Skin of body (tissue), 2 donors: ENCODE measurements around the gene MATR3. TPM values are rescaled to one million over a fixed set of nuclear protein-coding genes. Genes with fewer than 3 reads are reported as not detected.
"Not testable (repeated sequence)": the region's sequence is repeated elsewhere in the genome, so short reads cannot be mapped to it uniquely, and the experiment has no call there.

Experiments
- DNase-seq: peaks from one replicate; lab custom pipeline; 2025; lab: John Stamatoyannopoulos, UW
- total RNA-seq: library from RNA; depleted of rRNA; stranded (reverse); fragments of >200 nt; gene quantifications from one replicate; pipeline ENCODE4 v1.2.3, GENCODE V29; 2014

MATR3 gene, protein sequence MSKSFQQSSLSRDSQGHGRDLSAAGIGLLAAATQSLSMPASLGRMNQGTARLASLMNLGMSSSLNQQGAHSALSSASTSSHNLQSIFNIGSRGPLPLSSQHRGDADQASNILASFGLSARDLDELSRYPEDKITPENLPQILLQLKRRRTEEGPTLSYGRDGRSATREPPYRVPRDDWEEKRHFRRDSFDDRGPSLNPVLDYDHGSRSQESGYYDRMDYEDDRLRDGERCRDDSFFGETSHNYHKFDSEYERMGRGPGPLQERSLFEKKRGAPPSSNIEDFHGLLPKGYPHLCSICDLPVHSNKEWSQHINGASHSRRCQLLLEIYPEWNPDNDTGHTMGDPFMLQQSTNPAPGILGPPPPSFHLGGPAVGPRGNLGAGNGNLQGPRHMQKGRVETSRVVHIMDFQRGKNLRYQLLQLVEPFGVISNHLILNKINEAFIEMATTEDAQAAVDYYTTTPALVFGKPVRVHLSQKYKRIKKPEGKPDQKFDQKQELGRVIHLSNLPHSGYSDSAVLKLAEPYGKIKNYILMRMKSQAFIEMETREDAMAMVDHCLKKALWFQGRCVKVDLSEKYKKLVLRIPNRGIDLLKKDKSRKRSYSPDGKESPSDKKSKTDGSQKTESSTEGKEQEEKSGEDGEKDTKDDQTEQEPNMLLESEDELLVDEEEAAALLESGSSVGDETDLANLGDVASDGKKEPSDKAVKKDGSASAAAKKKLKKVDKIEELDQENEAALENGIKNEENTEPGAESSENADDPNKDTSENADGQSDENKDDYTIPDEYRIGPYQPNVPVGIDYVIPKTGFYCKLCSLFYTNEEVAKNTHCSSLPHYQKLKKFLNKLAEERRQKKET
- total RNA-seq: 271 TPM

DNA sequence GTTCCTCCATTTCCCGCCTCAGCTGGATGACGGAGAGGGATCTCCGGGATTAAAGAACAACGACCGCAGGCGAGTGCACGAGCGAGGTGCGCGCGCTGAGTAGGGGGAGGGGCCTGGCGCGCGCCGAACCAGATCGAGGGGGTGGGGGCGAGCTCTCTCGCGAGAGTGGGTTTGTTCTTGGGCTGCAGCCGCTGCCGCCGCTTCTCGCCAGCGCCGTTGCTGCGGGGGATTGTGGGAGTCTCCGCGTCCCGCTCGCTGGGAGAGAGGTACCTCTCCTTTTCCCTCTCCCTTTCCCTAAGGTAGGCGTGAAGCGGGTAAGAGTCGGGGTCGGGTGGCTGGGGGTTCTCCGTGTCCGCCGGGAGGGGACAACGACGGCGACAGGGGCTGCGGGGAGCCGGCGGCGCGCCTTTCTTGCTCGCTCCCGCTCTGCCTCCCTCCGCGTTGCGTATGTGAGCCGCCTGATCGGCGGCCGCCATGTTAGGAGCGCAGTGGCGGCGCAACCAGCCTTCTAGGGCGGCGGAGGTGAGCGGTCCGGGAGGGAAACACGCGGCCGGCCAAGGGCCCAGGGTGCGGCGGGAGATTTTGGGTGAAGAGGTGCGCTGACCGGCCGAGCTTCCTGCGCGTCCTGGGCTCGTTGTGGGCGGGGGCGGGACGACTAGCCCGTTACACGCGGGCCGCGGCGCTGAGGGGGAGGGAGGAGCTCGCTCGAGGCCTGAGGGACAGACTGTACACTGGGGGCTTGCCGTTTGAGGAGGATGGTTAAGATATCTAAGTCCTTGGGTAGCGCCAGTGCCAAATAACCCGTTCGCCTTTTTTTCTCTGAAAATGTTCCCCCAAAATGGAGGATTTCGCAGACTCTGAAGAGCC lies at the start of gene MATR3:
TSS of gene MATR3 (plus strand) at position 234 of the 867 bp plus-strand sequence. CDS start 13,676 bp downstream, outside the sequence.
- DNase-seq: peak; percentile 96

DNA sequence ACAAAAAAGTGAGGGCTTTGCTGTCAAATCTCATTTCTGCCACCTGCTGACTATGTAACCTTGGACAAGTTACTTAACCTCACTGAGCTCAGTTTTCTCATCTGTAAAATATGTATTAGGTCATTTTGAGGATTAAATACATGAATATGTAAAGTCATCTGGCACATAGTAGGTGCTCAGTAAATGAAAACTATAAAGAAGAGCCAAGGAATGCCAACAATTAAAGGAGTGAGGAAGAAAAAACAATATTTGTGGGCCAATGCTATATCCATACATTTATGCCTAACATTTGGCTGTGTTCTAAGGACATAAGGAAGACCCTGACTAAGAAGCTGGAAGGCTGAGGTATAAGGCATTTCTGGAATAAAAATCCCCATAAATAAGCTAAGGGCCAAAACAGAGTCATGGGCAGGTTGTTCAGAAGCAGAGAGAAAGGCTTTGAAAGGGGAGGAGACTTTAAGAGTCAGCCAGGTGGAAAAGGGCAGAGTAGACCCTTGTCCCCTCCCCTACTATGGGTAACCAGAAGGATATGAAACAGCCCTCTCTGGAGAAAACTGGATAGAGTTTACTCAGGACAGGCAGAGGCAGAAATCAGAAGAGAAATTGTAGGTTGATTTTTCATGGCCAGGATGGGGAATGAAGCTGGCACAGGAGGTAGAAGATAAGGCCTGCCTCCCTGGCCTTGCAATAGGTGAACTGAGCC lies 47.8 kb upstream of the MATR3 start:
- no peak for DNase-seq

DNA sequence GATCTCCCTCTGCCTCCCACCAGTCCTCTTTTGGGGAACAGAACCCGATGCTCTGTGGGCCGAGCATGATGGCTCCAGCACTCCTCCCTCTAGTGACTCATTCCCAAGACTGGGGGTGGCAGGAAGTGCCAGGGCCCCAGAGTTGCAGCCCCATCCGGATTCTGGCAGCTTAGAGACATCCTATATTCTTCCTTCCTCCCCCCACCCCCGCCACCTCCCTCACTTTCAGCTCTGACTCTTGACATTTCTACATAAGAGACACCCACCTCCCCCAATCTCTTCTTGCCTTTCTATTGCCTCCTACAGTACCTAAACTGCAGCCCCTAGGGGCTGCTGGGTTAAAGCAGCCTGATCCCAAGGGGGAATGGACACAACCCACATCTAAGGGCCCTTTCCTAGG lies 47.1 kb upstream of the MATR3 start:
- no peak for DNase-seq

DNA sequence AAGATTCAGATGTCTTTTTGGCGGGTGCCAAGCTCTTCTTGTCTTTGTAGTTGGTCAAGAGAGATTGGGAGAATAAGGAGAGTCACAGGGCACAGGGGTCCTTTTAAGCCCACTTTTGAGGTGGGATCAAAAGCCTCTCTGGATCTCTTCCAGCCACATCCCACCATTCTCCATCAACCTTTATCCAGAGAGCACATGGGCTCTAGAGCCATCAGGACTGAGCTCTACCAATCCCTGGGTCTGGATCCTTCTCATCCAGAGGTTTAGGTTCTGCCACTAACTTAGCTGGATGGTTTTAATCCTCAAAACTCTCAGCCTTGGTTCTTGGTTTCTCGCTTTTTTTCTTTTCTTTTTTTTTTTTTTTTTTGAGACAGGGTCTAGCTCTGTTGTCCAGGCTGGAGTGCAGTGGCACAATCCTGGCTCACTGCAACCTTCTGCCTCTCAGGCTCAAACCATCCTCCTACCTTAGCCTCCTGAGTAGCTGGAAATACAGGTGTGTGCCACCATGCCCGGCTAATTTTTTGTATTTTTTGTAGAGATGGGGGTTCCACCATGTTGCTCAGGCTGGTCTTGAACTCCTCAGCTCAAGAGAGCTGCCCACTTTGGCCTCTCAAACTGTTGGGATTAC lies 44.6 kb upstream of the MATR3 start:
- DNase-seq: no peak

DNA sequence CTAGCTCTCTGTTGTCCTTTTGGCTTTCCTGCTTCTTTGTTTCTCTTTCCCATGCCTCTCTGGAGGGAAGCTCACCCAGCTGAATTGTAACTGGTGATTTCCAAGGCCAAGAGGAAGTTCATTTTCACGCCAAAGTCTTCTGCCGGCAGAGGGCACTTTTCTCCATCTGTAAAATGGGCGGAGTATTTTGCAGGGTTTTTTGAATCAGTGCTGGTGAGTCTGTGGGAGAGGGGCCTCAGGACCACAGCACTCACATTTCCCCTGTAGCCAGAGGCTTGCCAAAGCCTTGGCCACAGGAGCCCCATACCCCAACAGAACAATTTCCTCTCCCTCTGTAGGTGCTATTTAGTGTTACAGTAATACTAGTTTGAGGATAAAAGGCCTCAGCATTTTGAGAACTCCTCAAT lies 42.3 kb upstream of the MATR3 start:
- no peak for DNase-seq

DNA sequence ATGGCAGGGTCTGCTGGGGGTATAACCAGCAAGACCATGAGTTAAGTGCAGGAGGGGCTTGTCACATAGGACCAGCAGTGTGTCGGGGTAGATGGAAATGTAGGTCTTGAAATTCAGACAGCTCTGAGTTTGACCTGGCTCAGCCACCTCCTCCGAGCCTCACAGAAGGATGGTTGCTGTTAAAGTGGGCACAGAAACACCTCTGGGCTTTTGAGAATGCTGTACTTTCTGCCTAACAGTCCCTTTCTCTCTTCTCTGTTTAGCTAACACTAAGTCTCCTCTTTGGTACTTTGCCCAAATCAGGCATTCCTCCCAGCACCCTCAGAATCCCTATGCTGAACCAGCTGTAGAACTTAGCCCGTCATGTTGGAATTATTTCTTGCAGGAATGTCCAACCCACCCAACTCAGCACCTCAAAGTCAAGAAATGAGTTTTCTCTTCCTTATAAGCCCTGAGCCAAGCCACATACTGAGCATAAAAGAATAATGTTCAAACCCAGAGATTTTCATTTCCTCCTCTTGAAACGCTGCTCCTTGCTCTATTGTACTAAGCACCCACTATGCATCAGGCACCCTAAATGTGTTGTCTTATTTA lies 41.7 kb upstream of the MATR3 start:
- DNase-seq: no peak

DNA sequence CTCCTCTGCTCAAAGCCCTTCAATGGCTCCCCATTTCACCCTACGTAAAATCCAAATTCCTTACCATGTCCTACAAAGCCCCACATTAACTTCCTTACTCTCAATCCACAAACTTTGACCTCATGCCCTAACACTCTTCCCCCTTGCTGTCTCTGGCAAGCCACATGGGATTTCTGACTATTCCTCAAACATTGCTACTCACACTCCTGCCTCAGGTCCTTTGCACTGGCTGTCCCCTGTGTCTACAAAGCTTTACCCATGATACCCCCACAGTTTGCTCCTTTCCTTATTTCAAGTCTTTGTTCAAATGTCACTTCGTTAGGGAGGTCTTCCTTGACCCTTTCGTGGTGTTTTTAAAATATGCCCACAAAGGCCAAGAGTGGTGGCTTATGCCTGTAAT lies 40.4 kb upstream of the MATR3 start:
- no peak for DNase-seq

DNA sequence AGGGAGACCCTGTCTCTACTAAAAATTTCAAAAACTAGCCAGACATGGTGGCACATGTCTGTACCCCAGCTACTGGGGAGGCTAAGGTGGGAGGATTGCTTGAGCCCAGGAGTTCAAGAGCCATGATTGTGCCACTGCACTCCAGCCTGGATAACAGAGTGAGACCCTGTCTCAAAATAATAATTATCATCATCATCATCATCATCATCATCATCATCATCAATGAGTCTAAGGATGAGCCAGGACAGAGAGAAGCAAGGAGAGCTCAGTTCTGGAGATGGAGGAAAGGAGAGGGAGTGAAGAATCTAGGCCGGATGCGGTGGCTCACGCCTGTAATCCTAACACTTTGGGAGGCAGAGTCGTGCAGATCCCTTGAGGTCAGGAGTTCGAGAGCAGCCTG lies 36.7 kb upstream of the MATR3 start:
- no peak for DNase-seq

DNA sequence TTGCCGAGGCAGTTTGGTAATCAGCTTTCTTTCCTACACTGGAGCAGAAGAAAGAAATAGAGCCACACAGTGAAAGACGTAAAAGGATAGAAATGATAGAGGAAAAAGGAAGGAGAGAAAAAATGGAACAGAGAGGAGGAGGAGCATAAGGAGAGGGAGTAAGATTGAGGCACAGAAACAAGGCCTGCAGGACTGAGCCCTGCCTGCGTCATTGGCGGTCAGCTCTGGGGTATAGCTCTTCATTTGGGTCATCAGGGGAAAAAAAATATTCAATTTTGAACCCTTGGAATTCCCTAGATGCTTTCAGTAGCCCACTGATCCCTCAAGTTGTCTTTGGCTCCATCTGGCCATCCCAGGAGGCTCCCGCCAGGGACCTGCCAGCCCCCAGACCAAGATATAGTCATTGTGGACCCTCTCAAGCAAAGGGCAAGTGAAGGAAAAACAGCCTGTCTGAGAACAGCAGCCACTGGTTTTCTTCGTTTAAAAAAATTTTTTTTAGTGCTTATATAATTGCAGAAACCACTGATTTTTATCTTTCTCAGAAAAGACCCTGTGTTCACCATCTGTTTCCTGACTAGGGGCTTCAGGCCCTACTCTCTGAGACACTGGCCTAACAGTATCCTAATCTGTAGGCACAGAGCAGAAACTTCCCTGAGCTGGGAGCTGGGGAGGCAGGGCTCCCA lies 31.3 kb upstream of the MATR3 start:
- no peak for DNase-seq

DNA sequence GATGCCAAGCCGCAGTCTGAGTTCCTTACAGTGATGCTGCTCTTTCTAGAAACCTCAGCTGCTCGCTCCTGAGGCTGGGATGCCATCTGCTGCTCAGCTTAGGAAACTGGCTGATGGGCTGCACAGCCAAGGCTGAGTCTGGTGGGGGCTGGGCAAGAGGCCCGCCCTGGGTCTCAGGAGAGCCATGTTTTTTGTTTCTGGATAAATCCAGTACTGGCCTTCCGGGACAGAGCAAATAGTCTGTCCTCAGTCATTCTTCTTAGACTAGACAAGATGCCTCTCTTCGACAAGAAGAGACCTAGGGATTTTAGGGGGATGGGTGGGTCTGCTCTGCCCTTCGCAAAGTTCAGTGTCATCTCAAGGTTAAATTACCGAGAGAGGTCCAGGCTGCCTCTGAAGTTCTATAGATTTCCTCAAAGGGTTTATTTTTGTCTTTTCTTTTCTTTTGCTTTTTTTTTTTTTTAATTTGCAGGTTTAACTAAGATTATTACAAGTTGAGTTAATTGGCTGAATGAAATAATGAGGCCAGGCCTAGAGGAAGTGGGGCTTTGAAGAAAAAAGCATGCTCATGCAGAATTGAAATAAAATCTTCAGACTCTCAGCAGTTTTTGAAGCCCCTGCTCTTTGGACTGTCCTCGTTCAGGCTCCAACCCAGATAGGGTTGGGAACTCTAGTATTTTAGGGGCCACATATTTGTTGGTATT lies 30.6 kb upstream of the MATR3 start:
- DNase-seq: peak; percentile 91

DNA sequence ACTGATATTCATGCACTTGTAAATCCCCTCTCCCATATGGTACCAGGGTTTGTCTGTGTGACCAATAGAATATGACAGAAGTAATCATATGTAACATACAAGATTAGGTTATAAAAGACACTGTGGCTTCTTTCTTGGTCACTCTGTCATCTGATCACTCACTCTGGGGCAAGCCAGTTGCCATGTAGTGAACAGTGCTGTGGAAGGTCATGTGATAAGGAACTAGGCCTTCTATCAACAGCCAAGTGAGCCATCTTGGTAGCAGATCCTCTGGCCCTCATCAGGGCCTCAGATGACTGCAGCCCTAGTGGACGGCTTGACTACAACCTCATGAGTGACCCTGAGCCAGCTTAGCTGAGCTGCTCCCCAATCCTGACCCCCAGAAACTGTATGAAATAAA lies 30.0 kb upstream of the MATR3 start:
- DNase-seq: no peak

DNA sequence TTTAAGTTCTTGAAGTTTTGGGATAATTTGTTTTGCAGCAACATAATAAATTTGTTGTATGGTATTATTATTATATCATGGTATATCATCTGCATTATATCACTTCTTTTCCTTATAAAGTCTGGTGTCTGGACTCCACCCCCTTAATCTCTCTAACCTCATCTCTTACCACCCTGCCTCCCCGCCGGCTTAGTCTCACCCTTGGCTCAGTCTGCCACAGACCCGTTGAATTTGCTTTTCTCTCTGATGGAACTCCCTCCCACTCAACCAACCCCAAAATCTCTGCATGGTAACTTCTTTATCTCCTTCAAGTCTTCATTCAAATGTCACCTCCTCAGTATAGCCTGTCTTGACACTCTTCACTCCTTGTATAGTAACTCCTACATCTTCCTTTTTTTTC lies 29.6 kb upstream of the MATR3 start:
- DNase-seq: no peak

DNA sequence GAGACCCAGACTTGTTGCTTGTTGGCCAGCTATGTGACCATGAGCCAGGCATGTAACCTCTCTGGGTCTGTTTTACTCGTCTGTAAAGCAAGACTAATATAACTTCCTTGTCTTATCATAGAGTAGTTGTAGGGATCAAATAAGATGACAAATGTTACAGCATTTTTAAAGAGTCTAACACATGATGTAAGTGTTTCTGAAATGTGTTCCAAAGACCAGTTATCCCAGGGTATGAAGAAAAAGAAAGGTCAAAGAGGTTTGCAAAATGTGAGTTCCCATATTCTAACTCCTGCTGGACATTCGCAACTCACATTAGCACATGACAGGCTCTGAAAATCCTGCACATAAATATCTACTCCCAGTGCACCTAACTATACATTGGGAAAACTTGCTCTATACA lies 28.5 kb upstream of the MATR3 start:
- DNase-seq: no peak

DNA sequence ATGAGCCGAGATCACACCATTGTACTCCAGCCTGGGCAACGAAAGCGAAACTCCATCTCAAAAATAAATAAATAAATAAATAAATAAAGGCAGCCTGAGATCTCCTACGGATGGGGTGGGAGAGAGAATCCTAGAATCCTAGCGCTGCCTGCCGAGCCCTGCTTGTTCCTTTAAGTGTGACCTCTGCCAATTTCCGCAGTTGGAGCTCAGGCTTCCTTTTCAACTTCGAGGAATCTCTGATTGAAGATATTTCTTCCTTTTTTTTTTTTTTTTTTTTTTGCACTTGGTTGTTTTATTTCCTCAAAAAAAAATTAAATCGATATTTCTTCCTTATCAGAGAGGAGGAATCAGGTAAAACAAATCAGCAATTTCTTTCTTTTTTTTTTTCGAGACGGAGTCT lies 27.3 kb upstream of the MATR3 start:
- DNase-seq: no peak

DNA sequence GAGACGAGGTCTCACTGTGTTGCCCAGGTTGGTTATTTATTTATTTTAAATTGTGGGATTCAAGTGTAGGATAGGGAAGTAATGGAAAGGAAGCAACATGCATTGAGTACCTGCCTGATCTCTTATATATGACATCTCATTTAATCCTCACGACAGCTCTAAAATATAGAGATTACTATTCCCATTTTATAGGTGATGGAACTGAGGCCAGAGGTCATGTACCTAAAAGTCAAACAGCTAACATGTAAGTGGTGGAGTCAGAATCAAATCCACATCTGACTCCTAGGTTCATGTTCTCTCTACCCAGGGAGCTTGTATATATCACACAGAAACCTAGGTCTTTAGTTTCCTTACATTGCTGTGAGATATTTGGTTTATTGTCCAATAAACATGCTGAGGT lies 26.1 kb upstream of the MATR3 start:
- no peak for DNase-seq

DNA sequence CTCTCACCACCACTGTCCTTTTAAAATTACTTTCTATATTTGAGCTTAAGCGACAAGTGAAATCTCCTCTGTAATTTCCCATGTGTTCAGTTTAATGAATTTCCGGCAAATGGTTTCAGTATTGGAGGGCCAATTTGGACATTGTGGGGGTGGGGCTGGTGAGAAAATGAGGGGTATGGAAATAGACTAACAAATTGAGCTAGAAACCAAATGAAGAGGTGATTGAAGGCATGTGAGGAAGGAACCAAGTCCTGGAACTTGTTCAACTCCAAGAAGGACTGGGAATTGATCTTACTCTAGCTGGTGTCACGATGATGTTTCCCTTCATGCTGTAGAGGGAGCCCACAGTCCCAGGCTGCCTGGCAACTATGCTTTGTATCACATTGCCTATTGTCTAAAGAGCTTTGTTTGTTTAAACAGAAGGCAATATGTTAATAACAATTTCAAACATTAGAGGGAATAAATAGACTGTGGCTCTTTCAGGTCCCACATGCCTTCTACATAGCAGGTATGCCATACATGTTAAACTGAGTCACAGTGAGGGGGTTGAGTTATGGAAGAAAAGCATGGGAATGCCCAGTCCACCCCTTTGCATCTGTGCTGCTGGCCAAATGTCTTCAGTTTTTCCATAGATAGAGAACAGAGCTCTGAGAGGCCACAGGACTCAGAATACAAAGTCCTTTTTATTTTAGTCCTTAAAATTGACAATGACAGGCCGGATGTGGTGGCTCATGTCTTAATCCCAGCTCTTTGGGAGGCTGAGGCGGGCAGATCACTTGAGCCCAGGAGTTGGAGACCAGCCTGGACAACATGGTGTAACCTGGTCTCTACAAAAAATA lies 25.0 kb upstream of the MATR3 start:
- DNase-seq: no peak

DNA sequence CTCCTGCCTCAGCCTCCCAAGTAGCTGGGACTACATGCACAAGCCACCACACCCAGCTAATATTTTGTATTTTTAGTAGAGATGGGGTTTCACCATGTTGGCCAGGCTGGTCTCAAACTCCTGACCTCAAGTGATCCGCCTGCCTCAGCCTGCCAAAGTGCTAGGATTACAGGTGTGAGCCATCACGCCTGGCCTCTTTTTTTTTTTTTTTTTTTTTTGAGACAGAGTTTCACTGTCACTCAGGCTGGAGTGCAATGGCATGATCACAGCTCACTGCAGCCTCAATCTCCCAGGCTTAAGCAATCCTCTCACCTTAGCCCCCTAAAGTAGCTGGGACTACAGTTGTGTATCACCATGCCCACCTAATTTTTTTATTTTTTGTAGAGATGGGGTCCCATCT lies 22.8 kb upstream of the MATR3 start:
- DNase-seq: not testable (repeated sequence)
